Liver (tissue), 9 donors: ENCODE results near the gene ECSIT. TPM values are rescaled to one million over a fixed set of nuclear protein-coding genes. Genes with fewer than 3 reads are reported as not detected.

Experiments used
- DNase-seq: peaks from one replicate; pipeline ENCODE4 v3.0.0-alpha.2; 2017; ENCODE audit warnings: low spot score
- H3K27ac ChIP-seq, 2 donors: one replicate each; pipeline ENCODE4 v1.7.0; 2013; ENCODE audit warnings: inconsistent platforms in 2 of 2, low read length in 2 of 2, control low read depth in 1 of 2, low read depth in 1 of 2, mild to moderate bottlenecking in 1 of 2
- H3K27me3 ChIP-seq, 4 donors: one replicate each; pipeline versions ENCODE4 v1.6.1 to v1.7.0; 2013; ENCODE audit warnings: low read length in 3 of 4, inconsistent platforms in 1 of 4, mild to moderate bottlenecking in 1 of 4, moderate library complexity in 1 of 4; ENCODE audit not compliant: control insufficient read depth in 4 of 4, insufficient read depth in 4 of 4
- H3K36me3 ChIP-seq, 4 donors: one replicate each; pipeline versions ENCODE4 v1.6.1 to v1.7.0; 2013; ENCODE audit warnings: low read length in 3 of 4, mild to moderate bottlenecking in 3 of 4, low read depth in 1 of 4, moderate library complexity in 1 of 4; ENCODE audit not compliant: control insufficient read depth in 4 of 4, insufficient read depth in 3 of 4
- H3K4me1 ChIP-seq, 4 donors: one replicate each; pipeline versions ENCODE4 v1.6.1 to v1.7.0; 2013; ENCODE audit warnings: low read length in 3 of 4, mild to moderate bottlenecking in 3 of 4, moderate library complexity in 1 of 4; ENCODE audit not compliant: control insufficient read depth in 4 of 4, insufficient read depth in 4 of 4
- H3K4me3 ChIP-seq, 3 donors: one replicate each; pipeline versions ENCODE4 v1.6.1 to v1.7.0; 2013; ENCODE audit warnings: low read length in 3 of 3, control low read depth in 1 of 3, low read depth in 1 of 3, mild to moderate bottlenecking in 1 of 3
- H3K9ac ChIP-seq, 2 donors: one replicate each; pipeline ENCODE4 v1.7.0; 2013; ENCODE audit warnings: low read length in 2 of 2, mild to moderate bottlenecking in 2 of 2, moderate library complexity in 2 of 2, control low read depth in 1 of 2, low read depth in 1 of 2
- H3K9me3 ChIP-seq, 4 donors: one replicate each; pipeline versions ENCODE4 v1.6.1 to v1.7.0; 2013; ENCODE audit warnings: low read length in 3 of 4; ENCODE audit not compliant: control insufficient read depth in 4 of 4
- EGR1 ChIP-seq, 2 donors: IDR thresholded peaks; 2 replicates each; pipeline ENCODE4 v1.6.1; 2016 to 2018; ENCODE audit warnings: antibody characterized with exemption in 2 of 2, low read depth in 2 of 2
- FOXA1 ChIP-seq: IDR thresholded peaks from 2 replicates; pipeline ENCODE4 v1.6.1; 2016; ENCODE audit warnings: antibody characterized with exemption
- GABPA ChIP-seq, 2 donors: IDR thresholded peaks in 1 of 2; conservative IDR thresholded peaks in 1 of 2; 2 replicates each; pipeline ENCODE4 v1.6.1; 2016; ENCODE audit warnings: antibody characterized with exemption in 2 of 2, mild to moderate bottlenecking in 1 of 2, moderate library complexity in 1 of 2
- HNF4A ChIP-seq, 2 donors: conservative IDR thresholded peaks; 2 replicates each; pipeline ENCODE4 v1.6.1; 2016; ENCODE audit warnings: antibody characterized with exemption in 2 of 2, mild to moderate bottlenecking in 2 of 2
- HNF4G ChIP-seq: IDR thresholded peaks from 2 replicates; pipeline ENCODE4 v1.6.1; 2016; ENCODE audit warnings: antibody characterized with exemption
- JUND ChIP-seq, 2 donors: IDR thresholded peaks; 2 replicates each; pipeline ENCODE4 v1.6.1; 2016; ENCODE audit warnings: antibody characterized with exemption in 2 of 2
- RAD21 ChIP-seq, 2 donors: IDR thresholded peaks; 2 replicates each; pipeline ENCODE4 v1.6.1; 2016; ENCODE audit warnings: antibody characterized with exemption in 2 of 2, mild to moderate bottlenecking in 2 of 2
- RXRA ChIP-seq, 2 donors: IDR thresholded peaks; 2 replicates each; pipeline ENCODE4 v1.6.1; 2017 to 2018; ENCODE audit warnings: antibody characterized with exemption in 2 of 2, mild to moderate bottlenecking in 1 of 2
- SP1 ChIP-seq: IDR thresholded peaks from 2 replicates; pipeline ENCODE4 v1.6.1; 2018; ENCODE audit warnings: antibody characterized with exemption, mild to moderate bottlenecking
- TAF1 ChIP-seq: conservative IDR thresholded peaks from 2 replicates; pipeline ENCODE4 v1.6.1; 2016; ENCODE audit warnings: antibody characterized with exemption, mild to moderate bottlenecking
- YY1 ChIP-seq: IDR thresholded peaks from 2 replicates; pipeline ENCODE4 v1.6.1; 2016; ENCODE audit warnings: antibody characterized with exemption, mild to moderate bottlenecking
- WGBS: extraction: QIAGEN DNeasy Blood & Tissue Kit; methylation state at CpG from one replicate; pipeline ENCODE4 v1.1.7; 2013; 5-methylcytosine and 5-hydroxymethylcytosine counted together
- polyA plus RNA-seq, 2 donors: library from polyadenylated mRNA; stranded (reverse) in 1 of 2; unstranded in 1 of 2; fragments of 200-250 nt in 1 of 2; fragments of >200 nt in 1 of 2; fragmentation: Nextera tagmentation in 1 of 2; extraction: Ambion mirVana in 1 of 2; gene quantifications; one replicate each; pipeline versions ENCODE4 v1.2.1 to v1.2.3, GENCODE V29; 2013 to 2015
- total RNA-seq, 2 donors: library from RNA; depleted of rRNA; stranded (reverse); fragments of >200 nt; gene quantifications; one replicate each; pipeline ENCODE4 v1.2.3, GENCODE V29; 2014
- TF ChIP-seq, protein P1 (sequence below): IDR thresholded peaks from 2 replicates; pipeline ENCODE4 v1.6.1; 2016; ENCODE audit warnings: antibody characterized with exemption
- TF ChIP-seq, protein P2 (sequence below): IDR thresholded peaks from 2 replicates; pipeline ENCODE4 v1.6.1; 2016; ENCODE audit warnings: antibody characterized with exemption
- TF ChIP-seq, protein P3 (sequence below): IDR thresholded peaks from 2 replicates; pipeline ENCODE4 v1.6.1; 2016; ENCODE audit warnings: antibody characterized with exemption, mild to moderate bottlenecking
- donor health status: healthy.
- donor health status: healthy.
- donor health status: healthy.
- donor health status: healthy.
- donor health status: healthy.

Gene ECSIT
- total and polyA plus RNA-seq, 4 donors, result 20.5 to 37.4 (median 31.0) TPM

DNA sequence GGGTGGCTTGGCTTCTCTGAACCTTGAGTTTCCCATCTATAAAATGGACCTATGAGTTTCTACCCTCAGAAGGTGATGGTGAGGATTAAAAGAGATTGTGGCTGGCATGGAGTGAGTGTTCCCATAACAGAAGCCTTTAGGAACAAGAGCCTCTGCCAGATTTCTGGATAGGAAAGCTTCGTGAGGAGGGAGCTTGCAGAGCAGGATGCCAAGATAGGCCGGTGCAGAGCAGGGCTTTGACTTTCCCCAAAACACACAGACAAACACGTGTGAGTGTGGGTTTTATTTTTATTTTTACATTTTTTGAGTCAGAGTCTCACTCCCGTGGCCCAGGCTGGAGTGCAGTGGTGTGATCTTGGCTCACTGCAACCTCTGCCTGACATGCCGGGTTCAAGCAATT lies 6.0 kb upstream of the ECSIT start:
- TF ChIP-seq SP1 (no peak), EGR1 (IDR thresholded peaks at IDR 0.05; ENCODE audit: low read depth in 2 of 2) (no peak)
- TF ChIP-seq, protein P1, sequence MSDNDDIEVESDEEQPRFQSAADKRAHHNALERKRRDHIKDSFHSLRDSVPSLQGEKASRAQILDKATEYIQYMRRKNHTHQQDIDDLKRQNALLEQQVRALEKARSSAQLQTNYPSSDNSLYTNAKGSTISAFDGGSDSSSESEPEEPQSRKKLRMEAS, result no peak
- Histone ChIP-seq H3K27ac (no peak overlapping the region), H3K36me3 (no peaks in the 10 kb centered on the region), H3K9me3 (no peaks in the 10 kb centered on the region), H3K4me1 (peaks cover 0 to 9% (median 3%) of the 10 kb centered on the region in 4 donors), H3K9ac (no peak overlapping the region), H3K4me3 (no peak overlapping the region), H3K27me3 (peaks cover 0 to 3% (median under 1%) of the 10 kb centered on the region in 4 donors)
- no peak for DNase-seq
- 64% methylated on average over 5 of the region's 5 CpGs for WGBS

DNA sequence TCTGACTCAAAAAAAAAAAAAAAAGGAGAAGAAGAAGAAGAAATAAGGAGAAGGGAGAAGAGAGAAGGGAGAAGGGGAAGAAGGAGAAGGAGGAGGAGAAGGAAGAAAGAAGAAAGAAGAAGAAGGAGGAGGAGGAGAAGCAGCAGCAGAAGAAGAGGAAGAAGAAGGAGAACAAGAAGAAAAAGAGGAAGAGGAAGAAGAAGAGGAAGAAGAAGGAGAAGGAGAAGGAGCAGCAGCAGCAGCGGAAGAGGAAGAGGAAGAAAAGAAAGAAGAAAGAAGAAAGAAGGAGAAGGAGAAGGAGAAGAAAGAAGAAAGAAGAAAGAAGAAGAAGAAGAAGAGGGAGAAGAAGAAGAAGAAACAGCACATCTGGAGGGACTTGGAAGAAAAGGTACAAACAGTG lies 5.6 kb upstream of the ECSIT start:
- Histone ChIP-seq H3K4me3 (no peak overlapping the region), H3K36me3 (no peaks in the 10 kb centered on the region), H3K9ac (no peak overlapping the region), H3K27me3 (peaks cover 0 to 3% (median under 1%) of the 10 kb centered on the region in 4 donors), H3K9me3 (no peaks in the 10 kb centered on the region), H3K27ac (no peak overlapping the region), H3K4me1 (peaks cover 0 to 9% (median 3%) of the 10 kb centered on the region in 4 donors)
- WGBS, result 86% methylated on average over 1 of the region's 1 CpG
- TF ChIP-seq HNF4A (conservative IDR thresholded peaks at IDR 0.05), result no peak
- no peak for TF ChIP-seq YY1
- TF ChIP-seq JUND (IDR thresholded peaks at IDR 0.05), result no peak
- TF ChIP-seq, protein P2, sequence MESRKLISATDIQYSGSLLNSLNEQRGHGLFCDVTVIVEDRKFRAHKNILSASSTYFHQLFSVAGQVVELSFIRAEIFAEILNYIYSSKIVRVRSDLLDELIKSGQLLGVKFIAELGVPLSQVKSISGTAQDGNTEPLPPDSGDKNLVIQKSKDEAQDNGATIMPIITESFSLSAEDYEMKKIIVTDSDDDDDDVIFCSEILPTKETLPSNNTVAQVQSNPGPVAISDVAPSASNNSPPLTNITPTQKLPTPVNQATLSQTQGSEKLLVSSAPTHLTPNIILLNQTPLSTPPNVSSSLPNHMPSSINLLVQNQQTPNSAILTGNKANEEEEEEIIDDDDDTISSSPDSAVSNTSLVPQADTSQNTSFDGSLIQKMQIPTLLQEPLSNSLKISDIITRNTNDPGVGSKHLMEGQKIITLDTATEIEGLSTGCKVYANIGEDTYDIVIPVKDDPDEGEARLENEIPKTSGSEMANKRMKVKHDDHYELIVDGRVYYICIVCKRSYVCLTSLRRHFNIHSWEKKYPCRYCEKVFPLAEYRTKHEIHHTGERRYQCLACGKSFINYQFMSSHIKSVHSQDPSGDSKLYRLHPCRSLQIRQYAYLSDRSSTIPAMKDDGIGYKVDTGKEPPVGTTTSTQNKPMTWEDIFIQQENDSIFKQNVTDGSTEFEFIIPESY, result no peak
- no peak for TF ChIP-seq FOXA1
- TF ChIP-seq SP1, result no peak
- no peak for TF ChIP-seq TAF1
- TF ChIP-seq RAD21 (IDR thresholded peaks at IDR 0.05), result no peak
- no peak for TF ChIP-seq HNF4G
- TF ChIP-seq EGR1 (IDR thresholded peaks at IDR 0.05; ENCODE audit: low read depth in 2 of 2), result no peak
- TF ChIP-seq, protein P1, result no peak
- no peak for TF ChIP-seq GABPA (IDR thresholded peaks at IDR 0.05 in 1 of 2, conservative IDR thresholded peaks at IDR 0.05 in 1 of 2)
- TF ChIP-seq, protein P3, sequence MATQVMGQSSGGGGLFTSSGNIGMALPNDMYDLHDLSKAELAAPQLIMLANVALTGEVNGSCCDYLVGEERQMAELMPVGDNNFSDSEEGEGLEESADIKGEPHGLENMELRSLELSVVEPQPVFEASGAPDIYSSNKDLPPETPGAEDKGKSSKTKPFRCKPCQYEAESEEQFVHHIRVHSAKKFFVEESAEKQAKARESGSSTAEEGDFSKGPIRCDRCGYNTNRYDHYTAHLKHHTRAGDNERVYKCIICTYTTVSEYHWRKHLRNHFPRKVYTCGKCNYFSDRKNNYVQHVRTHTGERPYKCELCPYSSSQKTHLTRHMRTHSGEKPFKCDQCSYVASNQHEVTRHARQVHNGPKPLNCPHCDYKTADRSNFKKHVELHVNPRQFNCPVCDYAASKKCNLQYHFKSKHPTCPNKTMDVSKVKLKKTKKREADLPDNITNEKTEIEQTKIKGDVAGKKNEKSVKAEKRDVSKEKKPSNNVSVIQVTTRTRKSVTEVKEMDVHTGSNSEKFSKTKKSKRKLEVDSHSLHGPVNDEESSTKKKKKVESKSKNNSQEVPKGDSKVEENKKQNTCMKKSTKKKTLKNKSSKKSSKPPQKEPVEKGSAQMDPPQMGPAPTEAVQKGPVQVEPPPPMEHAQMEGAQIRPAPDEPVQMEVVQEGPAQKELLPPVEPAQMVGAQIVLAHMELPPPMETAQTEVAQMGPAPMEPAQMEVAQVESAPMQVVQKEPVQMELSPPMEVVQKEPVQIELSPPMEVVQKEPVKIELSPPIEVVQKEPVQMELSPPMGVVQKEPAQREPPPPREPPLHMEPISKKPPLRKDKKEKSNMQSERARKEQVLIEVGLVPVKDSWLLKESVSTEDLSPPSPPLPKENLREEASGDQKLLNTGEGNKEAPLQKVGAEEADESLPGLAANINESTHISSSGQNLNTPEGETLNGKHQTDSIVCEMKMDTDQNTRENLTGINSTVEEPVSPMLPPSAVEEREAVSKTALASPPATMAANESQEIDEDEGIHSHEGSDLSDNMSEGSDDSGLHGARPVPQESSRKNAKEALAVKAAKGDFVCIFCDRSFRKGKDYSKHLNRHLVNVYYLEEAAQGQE, result no peak
- TF ChIP-seq RXRA (IDR thresholded peaks at IDR 0.05), result no peak
- no peak for DNase-seq
